ENCODE data around the gene ADAMTS17. TPM values are rescaled to one million over a fixed set of nuclear protein-coding genes. Genes with fewer than 3 reads are reported as not detected.

The ADAMTS17 gene
- total RNA-seq, 1 experiment from 2014 or later: 5.1 TPM

Other genes with a start within 250 kb of the ADAMTS17 start
- gene CERS3, start 187.0 kb upstream of the ADAMTS17 start, total RNA-seq (2014; rRNA removed; shearing (Covaris generic)): not detected in 2 replicates